ENCODE measurements around the gene RNF32.
"Not testable (repeated sequence)": the region's sequence is repeated elsewhere in the genome, so short reads cannot be mapped to it uniquely, and the experiment has no call there.

The RNF32 gene

GRCh38 chr7:156614434-156615264 lies 25.9 kb upstream of the RNF32 start:
- no peak for DNase-seq

GRCh38 chr7:156616269-156617202 lies 24.0 kb upstream of the RNF32 start:
- no peak for DNase-seq

GRCh38 chr7:156617215-156617614 lies 23.4 kb upstream of the RNF32 start:
- no peak for DNase-seq

- no peak for DNase-seq
Measured at GRCh38 chr7:156618078-156618779, 22.3 kb upstream of the RNF32 start.

GRCh38 chr7:156618780-156619367 lies 21.7 kb upstream of the RNF32 start:
- no peak for DNase-seq

GRCh38 chr7:156619488-156620290 lies 20.9 kb upstream of the RNF32 start:
- DNase-seq, result not testable (repeated sequence)

GRCh38 chr7:156620291-156620675 lies 20.3 kb upstream of the RNF32 start:
- no peak for DNase-seq

GRCh38 chr7:156621652-156622051 lies 18.9 kb upstream of the RNF32 start:
- no peak for DNase-seq

GRCh38 chr7:156625580-156625979 lies 15.0 kb upstream of the RNF32 start:
- DNase-seq, result no peak

GRCh38 chr7:156626220-156626895 lies 14.2 kb upstream of the RNF32 start:
- no peak for DNase-seq

GRCh38 chr7:156628562-156628961 lies 12.0 kb upstream of the RNF32 start:
- no peak for DNase-seq

- DNase-seq, result no peak
Measured at GRCh38 chr7:156629873-156630272, 10.7 kb upstream of the RNF32 start.

GRCh38 chr7:156634117-156634516 lies 6.5 kb upstream of the RNF32 start:
- DNase-seq, result no peak

GRCh38 chr7:156635529-156636385 lies 4.8 kb upstream of the RNF32 start:
- DNase-seq, result no peak

- DNase-seq, result not testable (repeated sequence)
Measured at GRCh38 chr7:156637093-156637492, 3.5 kb upstream of the RNF32 start.

GRCh38 chr7:156638443-156639077 lies 2.0 kb upstream of the RNF32 start:
- no peak for DNase-seq

- no peak for DNase-seq
Measured at GRCh38 chr7:156639426-156640256, 933 bp upstream of the RNF32 start.

GRCh38 chr7:156640949-156641485 lies 443 bp downstream of the RNF32 start:
- no peak for DNase-seq
